Fibroblast of skin of left quadriceps (primary cell): ENCODE measurements around the gene CNPY1.
"Not testable (repeated sequence)": the region's sequence is repeated elsewhere in the genome, so short reads cannot be mapped to it uniquely, and the experiment has no call there.

ENCODE experiments used
- DNase-seq, 2 experiments: peaks; one replicate each; pipeline ENCODE4 v3.0.0-alpha.2; 2013; ENCODE audit warnings: low read depth in 2 of 2

The CNPY1 gene

DNA sequence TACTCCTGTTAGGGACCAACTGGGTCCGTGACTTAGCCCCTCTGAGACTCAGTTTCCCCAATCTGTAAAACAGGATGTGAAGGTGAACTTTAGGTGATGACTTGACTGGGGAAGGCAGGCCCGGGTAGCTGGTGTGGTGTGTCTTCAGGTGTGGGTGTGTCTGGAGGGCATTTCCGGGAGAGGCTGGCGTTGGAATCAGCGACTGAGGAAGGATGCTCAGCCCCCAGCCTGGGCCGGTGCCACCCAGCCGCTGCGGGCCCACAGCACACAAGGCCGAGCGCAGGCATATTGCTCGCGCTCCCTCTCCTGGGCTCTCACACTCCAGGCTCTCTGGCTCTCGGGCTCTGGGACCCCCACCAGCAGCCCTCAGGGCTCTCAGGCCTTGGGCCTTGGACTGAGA is 31.7 kb upstream of the CNPY1 start:
- no peak for DNase-seq

DNA sequence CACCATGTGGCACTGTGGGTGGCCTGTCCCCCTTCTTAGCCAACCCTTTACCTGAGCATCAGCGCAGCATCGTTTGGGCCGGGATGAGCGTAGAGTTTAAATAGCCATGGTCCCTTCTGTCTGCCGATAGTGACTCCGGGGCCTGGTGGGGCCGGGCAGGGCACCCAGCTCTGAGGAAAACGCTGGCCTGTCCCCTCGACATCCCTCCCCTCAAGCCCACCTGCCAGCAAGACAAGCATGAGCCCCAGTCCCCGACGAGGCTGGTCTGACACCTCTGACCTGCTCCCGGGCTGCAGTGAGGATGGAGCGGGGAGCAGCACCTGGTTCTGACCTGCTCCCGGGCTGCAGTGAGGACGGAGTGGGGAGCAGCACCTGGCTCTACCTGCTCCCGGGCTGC is 31.1 kb upstream of the CNPY1 start:
- no peak for DNase-seq

DNA sequence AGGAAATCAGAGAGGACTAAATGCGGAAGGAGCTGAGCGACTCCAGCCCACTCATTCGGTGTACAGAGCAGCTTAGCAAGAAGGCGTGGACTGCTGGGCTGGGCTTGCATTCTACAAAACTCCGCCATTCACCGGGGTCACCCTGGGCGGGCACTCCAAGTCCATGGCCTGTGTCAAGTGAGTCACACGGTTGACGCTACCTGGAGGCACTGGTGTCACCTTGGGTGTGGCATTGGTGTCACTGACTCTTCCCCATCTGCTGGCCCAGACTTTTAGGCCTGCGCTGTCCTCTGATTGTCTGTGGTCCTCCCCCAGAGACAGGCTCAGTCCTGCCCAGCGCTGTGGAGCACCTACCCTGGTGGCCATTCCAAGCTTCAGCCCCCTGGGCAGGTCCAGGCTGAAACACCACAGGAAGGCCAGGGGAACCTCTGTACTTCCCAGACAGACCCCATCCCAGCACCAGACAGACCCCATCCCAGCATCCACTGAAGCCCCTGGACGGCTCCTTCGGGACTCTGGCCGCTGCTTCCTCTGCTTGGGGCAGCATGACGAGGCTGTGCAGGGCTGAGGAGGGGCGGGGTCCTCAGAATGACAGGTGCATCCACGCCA is 30.6 kb upstream of the CNPY1 start:
- no peak for DNase-seq

DNA sequence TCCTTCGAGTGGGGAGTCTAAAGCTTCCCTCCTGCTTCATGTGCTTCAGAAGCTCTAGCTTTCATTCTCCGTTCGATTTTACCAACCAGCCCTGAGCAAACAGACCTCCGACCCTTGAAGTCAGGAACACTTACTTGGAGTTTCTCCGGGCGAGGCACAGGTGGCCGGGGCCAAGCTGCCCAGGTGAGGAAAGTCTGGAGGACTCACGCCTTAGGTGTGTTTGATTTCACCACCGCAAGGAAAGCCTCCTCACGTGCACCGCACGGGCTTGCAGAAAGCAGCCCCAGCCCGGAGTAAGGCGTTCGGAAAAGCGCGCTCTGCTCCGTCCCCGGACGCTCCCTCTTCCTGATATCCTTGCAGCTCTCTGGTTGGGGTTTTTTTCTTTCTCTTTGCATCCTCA is 30.1 kb upstream of the CNPY1 start:
- DNase-seq, result no peak

DNA sequence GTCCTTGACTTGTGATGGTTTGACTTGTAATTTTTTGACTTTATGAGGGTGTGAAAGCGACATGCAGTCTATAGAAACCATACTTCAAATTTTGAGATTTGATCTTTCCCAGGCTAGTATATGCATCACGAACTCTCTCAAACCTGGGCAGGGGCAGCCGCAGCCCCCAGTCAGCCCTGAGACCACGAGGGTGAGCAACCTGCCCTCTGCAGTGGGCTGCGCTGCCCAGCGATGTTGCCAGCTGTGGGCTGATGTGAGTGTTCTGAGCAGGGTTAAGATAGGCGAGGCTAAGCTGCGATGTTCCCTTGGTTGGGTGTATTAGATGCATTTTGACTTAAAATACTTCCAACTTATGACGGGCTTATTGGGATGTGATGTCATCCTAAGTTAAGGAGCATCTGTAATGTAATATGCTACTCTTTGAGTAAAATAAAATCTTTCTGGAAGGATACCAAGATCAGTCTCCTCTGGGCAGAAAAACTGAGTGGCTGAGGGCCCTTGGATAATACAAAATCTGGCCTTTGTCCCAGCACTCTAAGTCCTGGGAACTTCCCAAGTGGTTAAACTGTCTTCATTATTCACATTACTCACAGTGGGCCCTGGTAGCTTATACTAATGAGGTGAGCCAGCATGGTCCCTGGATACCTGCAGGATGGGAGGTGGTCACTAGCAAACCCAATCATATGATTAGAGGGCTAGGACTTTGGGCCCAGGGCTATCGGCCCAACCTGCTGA is 28.4 kb upstream of the CNPY1 start:
- DNase-seq, result no peak

DNA sequence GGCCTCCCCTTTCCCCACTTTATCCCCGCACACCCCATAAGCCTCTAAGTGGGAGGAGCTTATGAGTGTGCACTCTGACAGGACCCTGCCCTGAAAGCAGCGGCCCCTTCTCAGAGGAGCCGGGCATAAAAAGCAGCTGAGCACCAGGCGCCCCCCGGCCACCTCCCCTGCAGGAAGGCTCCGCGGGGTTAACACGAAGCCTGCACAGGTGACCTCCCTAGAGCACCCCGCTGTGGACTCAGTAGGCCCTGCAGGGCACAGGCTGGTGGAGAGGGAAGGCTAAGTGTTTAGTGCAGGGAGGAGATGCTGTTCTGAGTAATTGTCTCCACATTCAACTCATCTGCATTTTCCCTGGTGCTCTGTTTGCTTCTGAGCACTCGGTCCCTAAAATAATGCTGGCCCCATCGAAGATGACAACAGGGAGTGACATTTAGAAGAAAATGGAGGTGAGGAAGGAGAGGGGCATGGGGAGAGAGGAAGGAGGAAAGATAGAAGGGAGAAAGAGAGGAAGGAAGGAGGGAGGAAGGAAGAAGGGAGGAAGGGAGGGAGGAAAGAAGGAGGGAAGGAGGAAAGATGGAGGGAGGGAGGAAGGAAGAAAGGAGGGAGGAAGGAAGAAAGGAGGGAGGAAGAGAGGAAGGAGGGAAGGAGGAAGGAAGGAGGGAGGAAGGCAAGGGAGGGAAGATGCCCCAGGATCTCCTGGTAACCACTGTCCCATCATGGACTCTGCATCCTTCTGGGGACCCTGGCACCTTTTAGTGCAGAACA is 25.4 kb upstream of the CNPY1 start:
- DNase-seq, result no peak

DNA sequence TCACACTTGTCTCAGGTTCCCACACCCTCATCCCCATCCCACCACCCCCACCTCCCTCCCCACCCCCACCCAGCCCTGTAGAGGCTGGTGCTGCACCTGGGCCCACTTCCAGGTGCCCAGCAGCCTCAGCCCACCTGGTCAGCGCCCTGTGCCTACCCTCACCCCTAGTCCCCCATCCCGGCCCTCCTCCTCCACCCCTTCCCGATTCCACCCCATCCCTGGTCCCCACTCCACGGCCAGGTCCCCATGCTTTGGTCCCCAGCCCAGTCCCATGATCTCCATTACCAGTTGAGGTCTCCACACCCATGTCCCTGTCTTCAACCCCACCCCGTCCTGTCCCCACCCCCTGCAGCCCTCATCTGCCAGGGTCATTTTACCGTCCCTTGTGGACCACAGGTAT is 24.6 kb upstream of the CNPY1 start:
- DNase-seq, result no peak

DNA sequence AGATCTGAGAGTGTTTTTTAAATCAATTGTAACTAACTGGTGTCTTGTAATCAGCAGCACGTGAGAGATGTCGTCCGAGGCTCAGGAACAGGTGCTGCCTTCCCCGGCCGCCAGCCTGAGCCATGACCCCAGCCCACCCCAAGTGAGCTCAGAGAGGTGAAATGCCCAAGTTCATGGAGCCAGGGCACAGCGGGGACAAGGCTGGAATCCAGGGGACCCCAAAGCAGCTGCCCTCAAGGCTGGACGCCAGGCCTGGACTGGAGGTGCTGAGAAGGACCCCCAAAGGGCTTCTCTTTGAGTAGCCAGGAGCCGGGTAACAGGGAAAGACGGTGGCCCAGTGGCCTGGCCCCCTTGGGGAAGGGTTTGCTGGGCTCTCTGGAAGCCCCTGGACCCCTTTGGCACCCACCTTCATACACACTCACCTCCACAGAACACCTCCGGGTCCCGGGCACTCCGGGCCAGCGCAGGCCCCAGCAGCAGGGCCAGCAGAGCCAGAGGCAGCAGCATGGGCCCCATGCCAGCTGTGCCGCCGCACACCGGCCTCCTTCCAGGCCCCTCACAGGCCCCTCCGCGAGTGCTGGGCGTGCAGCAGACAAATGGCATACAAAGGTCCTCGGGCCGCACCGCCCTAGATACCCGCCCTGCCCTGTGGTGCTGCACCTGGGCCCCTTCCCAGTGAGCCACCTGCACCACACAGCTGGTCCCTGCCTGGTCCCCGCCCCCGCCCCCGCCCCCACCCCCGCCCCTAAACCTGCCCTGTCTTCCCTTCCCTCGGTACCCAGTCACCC is 24.0 kb upstream of the CNPY1 start:
- no peak for DNase-seq

DNA sequence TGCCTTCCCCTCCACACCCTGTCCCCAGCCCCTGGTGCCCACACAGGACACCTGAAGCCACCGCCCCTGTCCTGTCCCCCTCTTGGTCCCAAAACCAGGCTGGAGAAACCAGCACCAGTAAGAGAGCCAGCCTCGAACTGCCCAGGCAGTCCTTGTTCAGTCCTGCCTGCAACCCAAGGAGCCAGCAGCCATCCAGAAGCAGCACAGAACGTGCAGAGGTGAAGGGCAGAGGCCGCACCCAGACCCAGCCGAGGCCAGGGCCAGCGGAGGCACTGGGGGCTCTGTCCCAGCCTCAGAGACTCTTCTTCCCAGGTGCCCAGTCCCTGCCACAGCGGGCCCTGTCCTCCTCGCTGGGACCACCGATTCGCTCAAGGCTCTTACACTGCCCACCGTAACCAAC is 23.3 kb upstream of the CNPY1 start:
- DNase-seq, result no peak

DNA sequence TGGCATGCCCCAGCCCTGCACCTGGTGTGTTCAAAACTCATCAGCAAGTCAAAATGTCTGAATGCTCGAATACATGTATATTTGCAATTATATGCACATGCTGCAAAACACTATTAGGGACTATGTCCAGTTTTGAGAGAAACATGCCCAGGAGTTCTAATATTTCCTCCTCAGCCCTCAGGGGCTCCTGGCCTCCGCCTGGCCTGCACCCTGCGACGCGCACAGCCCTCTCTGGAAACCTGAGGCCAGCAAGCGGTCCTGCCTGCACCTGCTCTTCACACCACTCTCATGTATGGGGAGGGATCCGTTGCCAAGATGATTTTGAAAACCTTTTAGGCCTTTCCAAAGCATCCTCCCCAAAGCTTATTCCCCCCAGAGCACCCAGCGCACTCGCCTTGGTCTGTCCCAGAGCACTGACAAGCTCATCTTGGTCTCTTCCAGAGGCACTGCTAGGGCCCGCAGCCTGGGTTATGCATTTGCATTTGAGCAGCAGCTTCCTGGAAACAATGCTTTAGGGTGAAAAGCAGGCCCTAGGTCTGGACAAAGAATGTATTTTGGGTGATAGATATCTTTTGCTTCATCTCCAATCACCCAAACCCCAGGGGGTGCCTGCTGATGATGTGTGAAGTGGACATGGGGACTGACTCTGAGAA is 22.6 kb upstream of the CNPY1 start:
- DNase-seq, result no peak

DNA sequence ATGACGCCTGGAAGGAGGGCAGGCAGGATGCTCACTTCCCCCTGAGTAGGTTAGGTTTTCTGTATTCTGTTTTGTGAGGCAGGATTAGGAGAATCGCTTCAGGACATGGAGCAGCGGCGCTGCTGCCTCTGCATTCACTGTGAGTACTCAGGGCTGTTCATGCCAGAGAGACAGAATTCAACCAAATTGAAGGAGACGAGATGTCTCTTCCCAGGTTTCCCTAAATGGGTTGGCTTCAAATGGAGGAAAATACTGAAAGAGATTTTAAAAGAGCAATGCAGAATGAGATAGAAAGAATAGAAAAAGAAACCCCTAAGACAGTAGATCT is 21.9 kb upstream of the CNPY1 start:
- no peak for DNase-seq

DNA sequence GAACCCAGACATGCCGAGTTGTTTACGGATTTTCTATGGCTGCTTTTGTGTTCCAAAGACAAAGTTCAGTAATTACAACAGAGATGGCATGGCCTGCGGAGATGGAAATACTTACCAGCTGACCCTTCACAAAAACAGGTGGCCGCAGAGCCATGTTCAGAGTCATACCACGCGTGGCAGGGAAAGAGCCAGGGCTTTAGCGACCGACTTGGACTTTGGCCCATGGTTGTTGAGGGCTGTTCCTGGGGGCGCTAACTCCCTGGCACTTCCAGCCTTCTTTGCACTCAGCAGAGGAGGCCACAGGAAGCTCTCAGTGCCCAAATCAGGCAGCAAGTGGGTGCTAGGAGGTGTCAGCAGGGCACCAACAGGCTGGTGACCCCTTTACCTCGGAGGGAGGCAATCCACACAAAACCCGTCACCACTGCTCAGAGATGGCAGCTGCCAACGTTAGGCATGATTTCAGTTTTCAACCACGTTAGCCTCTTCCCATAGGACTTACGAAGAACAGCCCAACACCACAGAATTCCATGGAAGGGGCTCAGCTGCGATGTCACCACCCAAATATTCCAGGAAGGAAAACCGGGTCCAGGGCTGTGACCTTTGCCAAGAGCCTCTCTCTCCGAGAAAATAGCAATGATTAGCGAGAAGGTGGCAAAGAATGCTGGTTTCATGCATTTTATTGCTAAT is 21.4 kb upstream of the CNPY1 start:
- DNase-seq, result no peak

DNA sequence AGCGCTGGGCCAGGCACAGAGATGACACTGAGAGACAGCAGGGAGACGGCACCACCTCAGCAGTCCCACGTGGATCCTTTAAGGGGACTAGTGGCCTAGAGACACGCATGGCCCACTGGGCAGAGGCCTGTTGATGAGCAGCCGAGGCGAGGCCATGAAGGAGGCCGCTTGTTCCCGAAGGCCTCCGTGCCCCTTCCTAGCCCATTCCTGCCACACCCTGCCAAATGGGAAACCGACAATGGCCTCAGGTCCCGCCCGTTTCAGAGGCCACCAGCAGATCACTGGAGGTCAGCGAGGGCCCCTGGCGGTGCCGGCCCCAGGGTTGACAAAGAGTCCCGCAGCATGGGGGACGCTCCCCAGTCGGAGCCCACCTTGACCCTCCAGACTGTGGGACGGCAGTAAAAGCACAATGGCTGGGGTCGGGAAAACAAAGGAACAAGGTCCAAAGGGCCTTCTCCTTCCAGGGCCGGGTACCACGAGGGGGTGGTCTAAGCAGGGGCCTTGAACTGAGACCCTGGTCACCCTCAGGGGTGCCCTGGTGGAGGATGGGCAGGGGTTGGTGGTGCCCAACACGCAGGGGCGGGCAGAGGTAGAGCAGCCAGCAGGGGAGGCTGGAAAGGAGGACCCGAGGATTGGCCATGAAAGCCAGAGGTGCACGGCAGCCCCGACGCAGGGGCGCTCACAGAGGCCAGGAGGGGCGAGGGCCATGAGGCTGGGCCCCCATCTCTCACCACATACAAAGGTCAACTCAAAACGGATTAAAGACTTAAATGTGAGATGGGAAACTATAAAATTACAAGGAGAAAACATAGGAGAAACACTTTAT is 19.9 kb upstream of the CNPY1 start:
- no peak for DNase-seq

DNA sequence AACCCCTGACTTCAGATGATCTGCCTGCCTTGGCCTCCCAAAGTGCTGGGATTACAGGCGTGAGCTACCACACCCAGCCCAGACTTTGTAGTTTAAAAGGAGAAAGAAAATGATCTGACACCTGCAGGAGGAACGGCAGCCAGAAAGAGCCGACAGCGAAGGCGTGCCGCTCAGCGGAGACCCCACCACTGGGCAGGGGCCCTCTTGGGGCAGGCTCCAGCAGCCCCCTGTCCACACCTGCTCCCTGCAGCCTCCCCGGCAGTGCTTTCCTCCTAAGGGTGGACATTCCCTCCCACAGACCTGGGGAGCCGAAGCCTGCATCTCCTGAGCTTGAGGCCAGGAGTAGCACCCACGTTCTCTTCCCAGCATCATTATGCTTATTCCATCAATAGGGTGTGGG is 19.2 kb upstream of the CNPY1 start:
- no peak for DNase-seq

DNA sequence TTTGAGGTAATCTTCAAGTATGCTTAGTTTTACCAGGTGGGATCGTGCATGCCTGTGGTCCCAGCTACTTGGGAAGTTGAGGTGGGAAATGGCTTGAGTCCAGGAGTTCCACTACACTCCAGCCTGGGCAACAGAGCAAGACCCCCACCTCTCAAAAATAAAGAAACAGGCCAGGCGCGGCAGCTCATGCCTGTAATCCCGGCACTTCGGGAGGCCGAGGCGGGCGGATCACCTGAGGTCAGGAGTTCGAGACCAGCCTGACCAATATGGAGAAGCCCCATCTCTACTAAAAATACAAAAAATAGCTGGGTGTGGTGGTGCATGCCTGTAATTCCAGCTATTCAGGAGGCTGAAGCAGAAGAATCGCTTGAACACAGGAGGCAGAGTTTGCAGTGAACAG is 16.6 kb upstream of the CNPY1 start:
- not testable (repeated sequence) for DNase-seq

DNA sequence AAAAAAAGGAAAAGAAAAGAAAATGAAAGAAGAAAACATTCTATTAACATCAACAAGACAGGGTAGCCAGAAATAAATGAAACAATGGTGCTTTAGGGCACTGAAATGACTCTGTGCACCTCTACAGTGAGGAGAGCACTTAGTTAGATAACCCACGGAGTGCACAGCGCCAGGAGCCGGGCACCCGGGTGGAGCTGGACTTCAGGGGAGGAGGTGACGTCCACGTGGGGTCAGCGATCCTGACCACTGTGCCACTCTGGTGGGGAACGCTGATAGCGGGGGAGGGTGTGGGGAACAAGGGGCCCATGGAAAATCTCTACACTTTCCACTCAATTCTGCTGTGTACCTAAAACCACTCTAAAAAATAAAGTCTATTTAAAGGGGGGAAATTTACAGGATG is 15.7 kb upstream of the CNPY1 start:
- DNase-seq, result no peak

DNA sequence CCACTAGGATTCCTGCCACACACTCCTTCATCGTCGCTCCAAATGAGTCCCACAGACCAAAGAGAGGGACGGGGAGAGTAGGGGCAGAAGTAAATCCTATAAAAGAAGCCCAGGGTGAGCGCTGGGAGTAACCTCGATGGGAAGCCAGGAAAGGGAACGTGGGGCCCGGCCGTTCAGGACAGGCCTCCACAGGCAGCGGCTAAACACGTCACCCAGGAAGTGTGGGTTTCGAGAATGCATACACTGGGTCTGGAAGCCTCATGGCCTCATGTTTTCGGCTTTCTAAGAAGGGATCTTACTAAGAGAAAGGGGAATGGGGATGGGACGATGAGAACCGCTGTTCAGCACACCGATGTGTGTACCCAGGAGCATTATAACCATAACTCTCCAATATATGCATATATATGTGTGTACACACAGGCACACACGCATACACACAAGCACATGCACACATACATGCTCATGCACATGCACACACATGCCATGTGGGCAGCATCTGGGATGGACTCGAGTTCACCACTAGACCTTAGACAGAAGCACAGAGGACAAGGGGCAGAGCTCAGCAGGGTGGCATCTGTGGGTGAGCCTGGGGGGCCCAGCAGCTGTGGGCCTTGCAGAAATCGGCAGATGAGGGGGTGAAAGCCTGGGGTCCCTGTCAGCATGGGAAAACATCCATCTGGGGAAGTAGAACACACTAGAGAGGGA is 14.8 kb upstream of the CNPY1 start:
- DNase-seq, result no peak

DNA sequence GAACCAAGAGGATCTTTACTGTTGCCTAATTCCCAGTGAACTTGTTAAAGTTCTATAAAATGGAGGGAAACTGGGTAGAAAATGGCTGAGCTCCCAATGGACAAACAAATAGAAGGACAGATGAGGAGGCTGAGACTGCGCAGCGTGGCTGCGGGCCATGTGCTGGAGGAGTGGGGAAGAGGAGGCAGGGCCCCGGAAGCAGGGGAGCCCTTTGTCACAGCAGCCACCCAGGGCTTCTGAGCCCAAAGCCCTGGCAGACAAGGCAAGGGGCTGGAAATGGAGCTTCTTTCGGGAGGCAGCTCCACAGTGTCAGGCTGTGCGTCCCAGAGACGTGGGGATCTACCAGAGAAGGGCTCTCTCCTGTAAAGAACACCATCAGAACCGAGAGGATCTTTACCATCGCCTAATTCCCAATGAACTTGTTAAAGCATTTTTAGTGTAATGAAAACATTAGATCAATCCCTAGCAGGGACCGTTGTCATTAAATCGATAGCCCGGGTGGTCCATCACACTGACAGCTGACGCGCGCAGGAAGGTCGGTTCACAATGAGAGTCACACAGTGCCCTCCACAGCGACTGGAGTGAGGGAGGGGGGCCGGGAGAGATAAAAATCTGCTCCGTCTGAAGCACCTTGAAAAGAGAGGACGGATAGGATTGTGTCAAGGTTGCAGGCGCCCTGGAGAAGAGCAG is 14.0 kb upstream of the CNPY1 start:
- DNase-seq, result no peak

DNA sequence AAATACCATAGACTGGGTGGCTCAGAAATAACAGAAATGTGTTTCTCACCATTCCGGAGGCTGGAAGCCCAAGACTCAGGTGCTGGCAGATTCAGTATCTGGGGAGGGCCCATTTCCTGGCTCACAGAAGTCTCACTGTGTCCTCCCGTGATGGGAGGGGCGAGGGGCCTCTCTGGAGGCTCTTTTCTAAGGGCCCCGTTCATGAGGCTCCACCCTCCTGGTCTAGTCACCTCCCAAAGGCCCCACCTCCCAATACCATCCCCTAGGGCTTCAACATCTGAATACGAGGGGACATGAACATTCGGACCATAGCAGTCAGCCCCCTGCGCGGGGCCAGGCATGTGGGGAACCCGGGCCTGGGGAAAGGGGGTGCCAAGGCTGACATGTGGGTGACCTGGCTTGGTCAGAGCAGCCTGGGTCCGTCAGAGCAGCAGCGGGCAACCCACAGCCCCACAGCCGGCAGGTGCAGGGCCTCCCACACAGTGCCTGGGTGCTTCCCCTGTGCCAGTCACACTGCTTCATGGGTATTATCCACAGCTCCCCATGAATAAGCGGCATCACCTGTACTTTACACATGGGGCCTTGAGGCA is 13.3 kb upstream of the CNPY1 start:
- no peak for DNase-seq
